Neural cell (in vitro differentiated cells): ENCODE data around the gene AEBP1.

Source experiments
- CTCF ChIP-seq: fragments of 450-650 bp; IDR thresholded peaks from 2 replicates; pipeline ENCODE4 v1.5.1; 2014; ENCODE audit warnings: antibody characterized with exemption, mild to moderate bottlenecking, moderate library complexity; ENCODE audit not compliant: poor library complexity, severe bottlenecking
- RAD21 ChIP-seq: fragments of 450-650 bp; conservative IDR thresholded peaks from 2 replicates; pipeline ENCODE4 v1.6.1; 2014; ENCODE audit warnings: antibody characterized with exemption, mild to moderate bottlenecking, moderate library complexity
- REST ChIP-seq: IDR thresholded peaks from 2 replicates; pipeline ENCODE4 v1.6.1; 2012; ENCODE audit warnings: borderline replicate concordance
- TAF1 ChIP-seq: IDR thresholded peaks from 2 replicates; pipeline ENCODE4 v1.6.1; 2012; ENCODE audit warnings: low read depth

GRCh38 chr7:44138698-44139097, 34.6 kb downstream of the AEBP1 start:
- TF ChIP-seq REST (no peak), RAD21 (no peak), CTCF (no peak), TAF1 (no peak)
